AML-193 (cell line): Measurements from ENCODE around the gene ZIC4.

Experiments used
- DNase-seq, 2 experiments: peaks; one replicate each; lab custom pipeline; 2025; lab: John Stamatoyannopoulos, UW

Gene ZIC4

DNA sequence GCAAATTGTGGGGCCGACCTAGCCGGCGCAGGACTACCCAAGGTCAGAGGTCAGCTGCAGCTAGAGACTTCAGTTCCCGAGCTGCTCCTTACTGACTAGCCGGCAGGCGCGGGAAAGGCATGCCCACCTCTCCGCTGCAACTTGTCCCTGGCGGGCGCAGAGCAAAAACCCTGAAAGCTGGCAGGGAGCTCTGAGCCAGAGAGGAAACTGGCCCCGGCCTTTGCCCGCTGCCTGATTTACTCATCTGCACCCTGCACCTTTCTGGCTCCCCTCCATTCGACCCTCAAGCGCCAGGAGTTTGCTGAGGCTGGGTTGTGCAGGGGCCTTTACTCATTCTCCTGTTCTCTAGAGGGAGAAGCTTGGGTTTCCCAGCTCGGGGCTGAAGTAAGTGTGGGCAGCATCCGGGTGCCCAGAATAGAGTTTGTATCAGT is 1.5 kb downstream of the ZIC4 start:
- DNase-seq: no peak

GRCh38 chr3:147404000-147404799 is 2.1 kb downstream of the ZIC4 start:
- DNase-seq: no peak

DNA sequence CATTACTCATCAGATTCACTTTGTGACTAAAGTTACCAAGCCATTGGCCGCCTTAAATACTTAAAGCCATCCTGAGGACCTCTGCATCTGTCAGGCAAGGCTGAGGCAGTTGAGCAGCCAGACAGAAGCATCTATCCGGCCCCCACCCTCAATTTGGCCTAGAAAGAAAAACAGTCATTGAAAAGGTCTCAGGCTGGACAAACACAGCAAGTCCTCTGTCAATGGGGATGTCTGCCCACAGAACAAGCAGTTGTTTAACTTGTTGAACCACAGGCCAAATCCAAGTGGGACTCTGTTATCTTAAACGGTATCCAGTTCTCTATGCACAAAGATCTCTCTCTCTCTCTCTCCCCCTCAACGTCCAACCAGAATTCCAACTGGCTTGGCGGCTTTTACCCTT is 2.8 kb downstream of the ZIC4 start:
- DNase-seq: no peak

DNA sequence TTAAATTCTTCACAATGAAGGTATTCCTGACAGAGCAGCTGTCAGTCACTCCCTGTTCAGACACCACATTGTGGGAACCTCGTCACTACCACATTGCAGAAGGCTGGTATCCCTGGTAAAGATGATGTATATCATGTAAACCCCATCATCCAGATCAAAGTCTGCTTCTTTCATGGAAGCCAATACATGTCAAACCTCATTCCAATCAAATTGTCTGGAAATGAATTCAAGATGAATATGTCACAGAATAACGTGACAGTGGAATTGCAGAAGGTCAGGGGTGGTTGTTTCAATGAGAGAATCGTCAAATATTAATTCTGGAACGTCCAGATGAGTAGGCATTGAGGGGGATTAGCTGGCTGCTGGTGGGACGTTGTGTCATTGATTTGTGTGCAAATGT is 4.2 kb downstream of the ZIC4 start:
- no peak for DNase-seq

DNA sequence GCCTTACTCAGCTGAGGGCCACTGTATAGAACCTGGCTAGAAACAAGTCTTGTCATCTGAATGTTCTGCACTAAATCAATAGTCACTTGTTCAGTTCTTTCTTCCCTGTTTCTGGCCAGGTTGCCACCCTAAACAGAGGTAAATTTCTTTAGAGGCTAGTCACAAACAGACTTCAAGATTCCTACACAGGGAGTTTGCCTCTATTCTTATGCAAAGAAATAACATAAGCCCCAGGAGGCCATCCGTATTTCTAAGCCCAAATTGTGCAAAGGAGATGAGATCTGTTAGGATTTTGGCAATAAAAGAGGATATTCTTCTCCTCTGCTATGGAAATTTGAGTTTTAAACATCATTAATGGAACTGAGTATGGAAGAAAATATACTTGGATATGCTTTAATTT is 4.9 kb downstream of the ZIC4 start:
- no peak for DNase-seq

DNA sequence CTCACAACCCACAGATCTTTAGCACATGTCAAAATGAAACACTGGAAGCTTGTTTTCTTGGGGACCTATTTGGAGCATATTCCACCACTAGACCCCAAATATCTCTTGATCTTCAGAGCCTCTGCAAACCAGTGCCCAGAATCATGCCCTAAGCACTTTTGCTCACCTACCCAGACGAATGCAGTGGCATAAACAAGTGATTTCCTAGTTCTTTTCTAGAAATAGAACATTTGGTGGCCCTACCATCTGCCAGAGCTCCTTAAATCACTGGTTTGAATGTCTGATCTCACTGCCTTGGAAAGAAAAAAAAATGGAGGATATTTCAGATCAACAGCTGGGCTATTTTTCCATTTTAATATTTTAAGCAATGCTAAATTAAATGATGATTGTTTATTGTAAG is 5.3 kb downstream of the ZIC4 start:
- DNase-seq: no peak

DNA sequence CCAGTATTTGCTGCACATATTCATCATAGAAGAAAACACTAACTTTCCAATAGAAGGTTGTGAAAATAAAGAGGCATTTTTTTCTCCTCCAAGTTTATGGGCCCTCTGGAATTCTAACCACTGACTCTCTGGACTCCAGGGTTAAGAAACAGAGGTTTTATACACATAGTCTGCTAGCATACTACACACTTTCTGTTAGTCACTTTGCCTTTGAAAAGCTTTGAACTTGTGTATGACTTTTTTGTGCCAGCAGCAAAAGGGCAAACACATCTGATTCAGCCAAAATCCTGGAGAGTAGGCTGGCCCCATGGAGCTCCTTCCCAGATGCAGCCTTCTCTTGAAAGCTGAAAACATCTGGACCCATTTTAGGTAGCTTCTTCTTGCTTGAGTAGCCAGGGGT is 6.2 kb downstream of the ZIC4 start:
- no peak for DNase-seq

- DNase-seq: no peak
Measured at GRCh38 chr3:147398813-147399534, 7.4 kb downstream of the ZIC4 start.

- DNase-seq: no peak
Measured at GRCh38 chr3:147397875-147398812, 8.2 kb downstream of the ZIC4 start.

- no peak for DNase-seq
Measured at GRCh38 chr3:147397155-147397874, 9.0 kb downstream of the ZIC4 start.

DNA sequence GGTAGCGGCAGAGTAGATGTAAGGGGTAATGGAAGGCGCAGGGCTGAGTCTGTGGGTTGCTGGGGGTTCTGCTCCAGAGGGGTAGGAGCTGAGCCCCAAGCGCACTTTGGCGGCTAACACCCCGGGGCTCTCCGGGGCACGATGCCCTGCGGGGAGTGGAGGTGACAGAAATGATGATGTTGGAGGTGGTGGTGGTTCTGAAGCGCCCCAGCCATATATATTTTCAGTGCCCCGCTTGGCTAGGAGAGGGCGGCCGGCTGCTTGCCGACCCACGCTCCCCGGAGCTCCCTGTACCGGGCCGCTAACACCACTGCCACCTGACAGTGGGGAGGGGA is 9.7 kb downstream of the ZIC4 start:
- DNase-seq: no peak

DNA sequence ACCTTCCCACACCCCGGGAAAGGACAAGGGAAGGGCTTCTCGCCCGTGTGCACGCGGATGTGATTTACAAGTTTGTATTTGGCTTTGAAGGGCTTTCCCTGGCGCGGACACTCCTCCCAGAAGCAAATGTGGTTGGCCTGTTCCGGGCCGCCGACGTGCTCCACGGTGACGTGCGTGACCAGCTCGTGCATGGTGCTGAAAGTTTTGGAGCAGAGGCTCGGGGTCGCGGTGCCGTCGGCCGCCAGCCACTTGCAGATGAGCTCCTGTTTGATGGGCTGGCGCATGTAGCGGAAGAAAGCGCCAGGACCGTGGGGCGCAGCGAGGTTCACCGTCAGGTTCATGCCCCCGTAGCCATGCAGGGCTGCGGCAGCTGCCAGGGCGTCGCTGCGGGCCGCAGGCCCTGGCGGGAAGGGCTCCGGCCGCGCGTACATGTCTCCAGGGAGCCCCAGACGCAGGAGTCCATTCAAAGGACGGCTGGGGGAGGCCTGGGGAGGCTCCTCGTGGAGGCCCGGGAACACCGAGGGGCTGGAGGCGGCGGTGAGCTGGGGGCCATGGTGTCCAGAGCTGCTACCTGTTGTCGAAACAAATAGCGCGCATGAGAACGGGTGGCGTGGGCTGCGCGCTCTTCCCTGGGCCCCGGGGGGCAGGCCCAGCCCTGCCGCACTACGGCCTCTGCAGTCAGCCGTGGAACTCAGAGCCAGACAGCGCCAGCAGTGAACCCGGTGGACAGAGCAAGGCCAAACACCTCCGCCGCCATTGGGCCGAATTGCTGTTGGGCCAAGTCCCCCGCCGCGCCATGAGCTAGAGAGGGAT is 10.2 kb downstream of the ZIC4 start:
- DNase-seq: no peak

- no peak for DNase-seq
Measured at GRCh38 chr3:147394884-147395225, 11.5 kb downstream of the ZIC4 start.

GRCh38 chr3:147393943-147394883 is 12.1 kb downstream of the ZIC4 start:
- DNase-seq: no peak

DNA sequence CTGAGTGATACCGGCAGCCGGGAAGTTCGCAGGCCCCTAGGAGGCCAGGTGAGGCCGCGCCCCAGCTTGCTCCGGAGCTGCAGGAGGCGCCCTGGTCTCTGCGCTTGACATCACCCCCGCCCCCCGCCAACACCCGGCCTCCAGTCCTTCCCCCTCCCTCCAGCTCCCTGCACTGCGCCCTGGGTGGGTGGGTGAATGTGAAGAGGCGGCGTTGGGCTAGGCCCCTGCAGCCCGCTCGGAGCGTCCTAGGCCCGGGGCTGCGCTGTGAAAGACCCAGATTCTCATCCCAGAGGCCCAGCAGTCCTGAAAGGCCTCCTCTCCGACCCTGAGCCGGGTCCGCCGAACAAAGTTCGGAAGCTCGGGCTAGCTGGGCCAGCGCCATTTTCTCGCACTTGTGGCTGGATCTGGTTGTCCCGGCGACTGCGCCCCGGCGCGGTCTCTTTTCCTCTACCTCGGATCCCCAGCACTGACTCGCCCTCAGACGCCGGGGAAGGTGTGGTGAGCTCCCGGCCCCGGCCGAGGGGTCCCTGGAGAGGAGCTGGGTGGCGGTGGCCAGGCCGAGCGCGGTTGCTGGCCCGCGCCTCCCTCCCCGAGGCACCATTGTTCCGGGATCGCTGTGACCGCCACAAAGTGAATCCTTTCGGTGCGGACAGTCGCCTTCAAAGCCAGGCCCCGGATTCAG is 12.9 kb downstream of the ZIC4 start:
- no peak for DNase-seq

GRCh38 chr3:147392625-147392946 is 13.8 kb downstream of the ZIC4 start:
- no peak for DNase-seq

DNA sequence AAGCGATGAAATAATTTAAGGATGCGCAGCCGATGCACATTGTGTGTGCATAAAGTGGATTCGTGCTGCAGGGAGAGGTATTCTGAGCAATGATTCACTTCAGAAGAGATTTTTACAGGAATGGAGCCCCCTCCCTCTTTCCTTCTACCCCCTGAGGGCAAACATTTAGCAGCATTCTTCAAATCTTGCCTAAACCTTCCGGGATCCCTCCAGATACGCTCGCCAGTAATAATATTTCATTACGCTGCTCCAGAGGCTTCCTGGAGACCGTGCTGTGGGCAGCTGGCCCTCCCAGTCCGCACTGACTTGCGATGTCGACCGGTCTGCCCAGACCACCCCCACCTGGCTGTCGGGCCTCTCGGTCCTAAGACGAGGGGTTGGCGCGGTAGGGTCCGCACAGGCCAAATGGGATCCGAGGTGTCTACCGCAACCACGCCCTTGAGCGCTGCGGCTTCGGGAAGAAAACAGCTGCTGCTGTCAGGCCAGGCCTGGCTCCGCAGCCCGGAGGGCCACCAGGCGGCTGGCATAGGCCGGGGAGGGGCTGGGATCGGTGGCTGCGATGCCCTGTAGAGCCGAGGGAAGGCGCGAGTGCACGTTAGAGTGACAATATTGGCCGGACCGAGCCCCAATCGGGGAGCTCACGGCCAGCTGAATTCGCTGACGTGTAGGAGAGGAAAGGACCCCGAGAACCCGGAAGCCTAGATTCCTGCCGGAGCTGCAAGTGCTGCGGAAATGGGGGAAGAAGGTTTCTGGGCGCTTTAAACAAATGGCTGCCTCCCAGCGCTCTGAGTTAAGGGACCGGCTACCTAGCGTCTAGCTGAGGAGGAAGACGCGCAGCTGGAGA is 14.3 kb downstream of the ZIC4 start:
- no peak for DNase-seq
